PC-3 (cell line): ENCODE measurements around the gene USH2A.

Experiments
- CTCF ChIP-seq: fragments of 300-600 bp; sonication (generic); conservative IDR thresholded peaks from 2 replicates; pipeline ENCODE4 v1.5.1; 2017; ENCODE audit warnings: antibody characterized with exemption, low read depth, mild to moderate bottlenecking, low read length
- EZH2 ChIP-seq: fragments of 300-600 bp; sonication (generic); IDR thresholded peaks from one replicate; pipeline ENCODE4 v1.6.1; 2017; ENCODE audit warnings: antibody characterized with exemption, mild to moderate bottlenecking, low read length; ENCODE audit not compliant: unreplicated experiment
- EZH2phosphoT487 ChIP-seq: fragments of 300-600 bp; sonication (generic); IDR thresholded peaks from 2 replicates; pipeline ENCODE4 v1.6.1; 2018; ENCODE audit warnings: mild to moderate bottlenecking, antibody characterized with exemption, low read length, borderline replicate concordance

GRCh38 chr1:216293683-216294082 lies 129.6 kb downstream of the USH2A start:
- TF ChIP-seq CTCF (no peak), EZH2 (no peak), EZH2phosphoT487 (no peak)
